CD4-positive, alpha-beta memory T cell (primary cell): Measurements from ENCODE around the gene EXPH5. TPM values are rescaled to one million over a fixed set of nuclear protein-coding genes. Genes with fewer than 3 reads are reported as not detected.

Source experiments
- CTCF ChIA-PET: fragments of 350-600 bp; sonication (Branson Sonifier 250); formaldehyde crosslinking; loops from one replicate; lab custom pipeline; 2021; ENCODE audit warnings: inconsistent platforms; ENCODE audit not compliant: partially characterized antibody; lab: Charles Lee
- POLR2A ChIA-PET: fragments of 350-600 bp; sonication (Branson Sonifier 250); formaldehyde crosslinking; loops from one replicate; lab custom pipeline; 2021; ENCODE audit not compliant: partially characterized antibody; lab: Charles Lee
- DNase-seq, 5 donors: peaks; one replicate each; pipeline versions ENCODE4 v3.0.0 to v3.0.0-alpha.2; 2020 to 2022; ENCODE audit warnings: mixed read lengths in 1 of 5
- H3K27ac ChIP-seq: one replicate; pipeline ENCODE4 v1.7.0; 2013; ENCODE audit warnings: low read depth, low read length
- H3K27me3 ChIP-seq: 2 replicates; pipeline ENCODE4 v1.7.0; 2013; ENCODE audit warnings: mild to moderate bottlenecking, low read length, moderate library complexity; ENCODE audit not compliant: insufficient read depth
- H3K36me3 ChIP-seq: 2 replicates; pipeline ENCODE4 v1.7.0; 2013; ENCODE audit warnings: mild to moderate bottlenecking, low read length, moderate library complexity; ENCODE audit not compliant: insufficient read depth
- H3K4me1 ChIP-seq: 2 replicates; pipeline ENCODE4 v1.7.0; 2013; ENCODE audit warnings: mild to moderate bottlenecking, low read length, moderate library complexity; ENCODE audit not compliant: insufficient read depth
- H3K4me3 ChIP-seq, 2 donors: one replicate each; pipeline ENCODE4 v1.7.0; 2013; ENCODE audit warnings: low read length in 2 of 2, mild to moderate bottlenecking in 1 of 2
- H3K9me3 ChIP-seq, 2 donors: one replicate each; pipeline ENCODE4 v1.7.0; 2013; ENCODE audit warnings: low read length in 2 of 2, control low read depth in 1 of 2; ENCODE audit not compliant: control insufficient read depth in 1 of 2
- H3K27ac Mint-ChIP-seq, 7 donors: one replicate each; pipeline ENCODE4 v1.8.0; 2020 to 2021; ENCODE audit warnings: mixed read lengths in 7 of 7, mild to moderate bottlenecking in 6 of 7, inconsistent platforms in 3 of 7, moderate library complexity in 3 of 7
- H3K27me3 Mint-ChIP-seq, 2 donors: one replicate each; pipeline ENCODE4 v1.8.0; 2020 to 2021; ENCODE audit warnings: mixed read lengths in 2 of 2
- H3K36me3 Mint-ChIP-seq, 2 donors: one replicate each; pipeline ENCODE4 v1.8.0; 2020 to 2021; ENCODE audit warnings: mixed read lengths in 2 of 2, inconsistent platforms in 1 of 2, mild to moderate bottlenecking in 1 of 2
- H3K4me1 Mint-ChIP-seq, 4 donors: one replicate each; pipeline ENCODE4 v1.8.0; 2020 to 2021; ENCODE audit warnings: mixed read lengths in 4 of 4, mild to moderate bottlenecking in 1 of 4
- H3K4me3 Mint-ChIP-seq, 8 donors: one replicate each; pipeline ENCODE4 v1.8.0; 2020 to 2021; ENCODE audit warnings: mixed read lengths in 8 of 8, mild to moderate bottlenecking in 7 of 8, moderate library complexity in 6 of 8, inconsistent platforms in 3 of 8
- H3K9me3 Mint-ChIP-seq, 8 donors: one replicate each; pipeline ENCODE4 v1.8.0; 2020 to 2021; ENCODE audit warnings: mixed read lengths in 8 of 8, mild to moderate bottlenecking in 5 of 8, inconsistent platforms in 3 of 8, moderate library complexity in 1 of 8
- intact Hi-C: fragments of 100-400 bp; cut with micrococcal nuclease; formaldehyde crosslinking; loops from one replicate; pipeline ENCODE4 v1.15.1; 2023
- polyA plus RNA-seq, 2 donors: library from polyadenylated mRNA; unstranded; fragments of 300-500 nt; fragmentation: Illumina TruSeq; gene quantifications; one replicate each; pipeline ENCODE4 v1.2.3, GENCODE V29; 2021
- total RNA-seq, 2 experiments: library from RNA; stranded (reverse); gene quantifications; one replicate each; pipeline ENCODE4 v1.2.3, GENCODE V29; 2021

Gene EXPH5
- total and polyA plus RNA-seq, 4 experiments from 2014 or later: 0.39 to 4.0 (median 1.8) TPM

DNA sequence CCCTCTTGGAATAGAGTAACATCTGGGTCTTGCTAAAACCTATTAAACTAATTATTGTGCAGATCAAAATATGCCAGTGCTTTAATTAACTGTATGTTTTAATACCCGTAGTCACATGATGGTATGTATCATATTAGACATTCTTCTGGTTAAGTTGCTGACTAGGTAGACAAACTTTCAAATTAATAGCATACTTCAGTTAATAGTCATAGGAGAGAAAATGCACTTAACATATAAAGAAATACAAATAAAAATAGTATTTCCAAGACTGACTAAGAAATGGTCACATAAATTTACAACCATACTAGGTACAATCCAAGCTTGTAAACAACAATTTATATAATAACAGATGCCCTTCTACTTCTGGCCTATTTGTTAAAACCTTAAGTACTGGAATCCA is 7.6 kb upstream of the EXPH5 start:
- Mint-ChIP-seq H3K27ac (no peak overlapping the region), H3K9me3 (peaks cover 0 to 2% (median 0%) of the 10 kb centered on the region in 8 donors), H3K36me3 (no peaks in the 10 kb centered on the region), H3K27me3 (peaks cover 8 to 9% of the 10 kb centered on the region in 2 donors), H3K4me3 (no peak overlapping the region), H3K4me1 (no peaks in the 10 kb centered on the region)
- Histone ChIP-seq H3K27me3 (no peaks in the 10 kb centered on the region), H3K36me3 (no peaks in the 10 kb centered on the region), H3K9me3 (no peaks in the 10 kb centered on the region), H3K4me1 (no peaks in the 10 kb centered on the region), H3K4me3 (no peak overlapping the region), H3K27ac (no peak overlapping the region)
- DNase-seq: no peak
- intact Hi-C loops: no loop called here
- CTCF ChIA-PET: no interaction called here
- POLR2A ChIA-PET: no interaction called here

DNA sequence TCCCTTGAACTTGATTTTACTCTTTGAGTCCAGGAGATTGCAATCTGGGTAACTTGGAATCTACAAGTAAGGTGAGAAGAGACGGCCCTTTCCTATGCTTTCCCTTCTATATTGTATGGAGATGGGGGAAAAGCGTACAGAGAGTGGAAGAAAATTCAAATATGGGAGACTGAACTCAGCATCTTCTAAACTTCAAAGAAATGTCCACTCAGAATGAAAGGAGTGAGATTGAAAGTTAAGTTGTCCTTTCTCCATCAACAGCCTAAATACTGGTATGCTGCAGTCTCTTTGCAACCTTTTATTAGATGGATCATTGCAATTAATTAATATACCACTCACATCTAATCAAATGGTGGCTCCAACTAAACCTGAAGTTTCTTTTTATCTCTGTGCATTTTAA is 6.4 kb upstream of the EXPH5 start:
- Mint-ChIP-seq H3K4me3 (no peak overlapping the region), H3K27ac (no peak overlapping the region), H3K9me3 (no peaks in the 10 kb centered on the region), H3K36me3 (no peaks in the 10 kb centered on the region), H3K27me3 (peaks cover 9 to 10% of the 10 kb centered on the region in 2 donors), H3K4me1 (no peaks in the 10 kb centered on the region)
- no peaks in the 10 kb centered on the region for H3K36me3 ChIP-seq
- no peak overlapping the region for H3K27ac ChIP-seq
- ChIA-PET CTCF (no interaction called here), POLR2A (no interaction called here)
- no peaks in the 10 kb centered on the region for H3K9me3 ChIP-seq
- no peak overlapping the region for H3K4me3 ChIP-seq
- H3K4me1 ChIP-seq: no peaks in the 10 kb centered on the region
- H3K27me3 ChIP-seq: no peaks in the 10 kb centered on the region
- intact Hi-C loops: no loop called here
- DNase-seq: no peak

DNA sequence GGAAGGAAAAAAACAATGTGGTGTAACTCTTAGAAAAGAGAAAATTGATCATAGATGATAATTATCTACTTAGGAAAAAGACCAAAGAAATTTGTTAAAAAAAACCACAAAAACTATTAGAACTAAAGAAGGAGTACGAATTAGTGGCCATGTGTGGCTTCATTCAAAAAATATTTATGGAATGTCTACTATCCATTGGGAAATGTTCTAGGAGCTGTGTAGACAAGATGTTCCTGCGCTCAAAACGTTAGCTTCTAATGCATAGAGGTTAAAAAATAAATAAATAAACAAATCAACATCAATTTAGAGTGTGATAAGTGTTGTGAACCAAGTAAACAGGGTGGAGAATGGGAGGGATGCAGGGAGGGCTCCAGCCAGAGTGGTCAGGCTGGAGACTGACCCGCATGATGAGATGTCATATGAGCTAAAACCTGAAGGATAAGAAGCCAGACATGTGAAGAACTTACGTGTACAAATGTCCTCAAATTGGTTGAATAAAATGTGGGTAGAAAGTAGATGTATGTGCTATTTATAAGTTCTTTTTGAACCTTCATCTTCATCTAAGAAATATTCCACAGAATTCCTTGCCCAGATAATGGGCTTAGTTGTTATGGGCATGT is 4.3 kb upstream of the EXPH5 start:
- Mint-ChIP-seq H3K27ac (no peak overlapping the region), H3K9me3 (peaks cover 0 to 1% (median 0%) of the 10 kb centered on the region in 8 donors), H3K4me3 (no peak overlapping the region), H3K4me1 (peaks cover 9 to 13% (median 10%) of the 10 kb centered on the region in 4 donors), H3K36me3 (peaks cover 0 to 3% of the 10 kb centered on the region in 2 donors), H3K27me3 (peaks cover 2 to 6% of the 10 kb centered on the region in 2 donors)
- CTCF ChIA-PET: interaction anchor here (1.2 to 1.4 kb wide), 2 partner anchors 9 kb away, joined by 3 to 4 read pairs; no protein-coding TSS in a partner anchor
- POLR2A ChIA-PET: no interaction called here
- no peaks in the 10 kb centered on the region for H3K9me3 ChIP-seq
- intact Hi-C loops: no loop called here
- no peak overlapping the region for H3K27ac ChIP-seq
- H3K4me3 ChIP-seq: no peak overlapping the region
- H3K4me1 ChIP-seq: peaks cover under 1% of the 10 kb centered on the region
- no peak for DNase-seq
- no peaks in the 10 kb centered on the region for H3K36me3 ChIP-seq
- no peaks in the 10 kb centered on the region for H3K27me3 ChIP-seq

GRCh38 chr11:108596701-108597100 is 3.1 kb upstream of the EXPH5 start:
- Mint-ChIP-seq H3K9me3 (peaks cover 0 to 1% (median 0%) of the 10 kb centered on the region in 8 donors), H3K27me3 (peaks cover 2% of the 10 kb centered on the region in 2 donors)

GRCh38 chr11:108593923-108594434 is 411 bp upstream of the EXPH5 start:
- Histone ChIP-seq H3K27me3 (peaks cover 6% of the 10 kb centered on the region), H3K36me3 (no peaks in the 10 kb centered on the region), H3K4me1 (peaks cover 9% of the 10 kb centered on the region), H3K9me3 (no peaks in the 10 kb centered on the region), H3K4me3 (peak overlapping the region in 1 of 2 donors; percentile 83), H3K27ac (no peak overlapping the region)
- peaks cover 17 to 23% (median 18%) of the 10 kb centered on the region in 4 donors for H3K4me1 Mint-ChIP-seq
- H3K36me3 Mint-ChIP-seq: peaks cover 0 to 3% of the 10 kb centered on the region in 2 donors
- CTCF ChIA-PET: interaction anchor here (0.7 kb wide), 1 partner anchor 601 kb away, joined by 3 read pairs; no protein-coding TSS in a partner anchor
- peak overlapping the region; percentile 95 to 100 (median 97) for H3K4me3 Mint-ChIP-seq
- no peak for DNase-seq
- peak overlapping the region in 6 of 7 donors; percentile 24 to 99 (median 94) for H3K27ac Mint-ChIP-seq
- H3K27me3 Mint-ChIP-seq: peaks cover 2 to 3% of the 10 kb centered on the region in 2 donors
- POLR2A ChIA-PET: interaction anchor here (1.0 to 1.3 kb wide), 2 partner anchors 127 to 357 kb away, joined by 4 to 6 read pairs; partner anchors contain the start of gene C11orf65
- intact Hi-C loops: loop anchor here (1.0 to 5.0 kb wide), 6 partner anchors 97 to 737 kb away; partner anchors contain the start of genes ACAT1, ATM, C11orf65 and CUL5
- peaks cover 0 to 1% (median 0%) of the 10 kb centered on the region in 8 donors for H3K9me3 Mint-ChIP-seq

More at GRCh38 chr11:108596701-108597100, 3.1 kb upstream of the EXPH5 start:
- no peak overlapping the region for H3K27ac ChIP-seq
- no peak overlapping the region for H3K4me3 ChIP-seq
- no peak overlapping the region for H3K27ac Mint-ChIP-seq
- H3K27me3 ChIP-seq: peaks cover 6% of the 10 kb centered on the region
- H3K36me3 Mint-ChIP-seq: peaks cover 0 to 3% of the 10 kb centered on the region in 2 donors
- no peaks in the 10 kb centered on the region for H3K9me3 ChIP-seq
- ChIA-PET CTCF (interaction anchor here (1.4 kb wide), 1 partner anchor 10 kb away, joined by 3 read pairs; no protein-coding TSS in a partner anchor), POLR2A (no interaction called here)
- H3K4me1 Mint-ChIP-seq: peaks cover 17 to 23% (median 18%) of the 10 kb centered on the region in 4 donors
- no peaks in the 10 kb centered on the region for H3K36me3 ChIP-seq
- no peak for DNase-seq
- H3K4me1 ChIP-seq: peaks cover 9% of the 10 kb centered on the region
- intact Hi-C loops: no loop called here
- no peak overlapping the region for H3K4me3 Mint-ChIP-seq

DNA sequence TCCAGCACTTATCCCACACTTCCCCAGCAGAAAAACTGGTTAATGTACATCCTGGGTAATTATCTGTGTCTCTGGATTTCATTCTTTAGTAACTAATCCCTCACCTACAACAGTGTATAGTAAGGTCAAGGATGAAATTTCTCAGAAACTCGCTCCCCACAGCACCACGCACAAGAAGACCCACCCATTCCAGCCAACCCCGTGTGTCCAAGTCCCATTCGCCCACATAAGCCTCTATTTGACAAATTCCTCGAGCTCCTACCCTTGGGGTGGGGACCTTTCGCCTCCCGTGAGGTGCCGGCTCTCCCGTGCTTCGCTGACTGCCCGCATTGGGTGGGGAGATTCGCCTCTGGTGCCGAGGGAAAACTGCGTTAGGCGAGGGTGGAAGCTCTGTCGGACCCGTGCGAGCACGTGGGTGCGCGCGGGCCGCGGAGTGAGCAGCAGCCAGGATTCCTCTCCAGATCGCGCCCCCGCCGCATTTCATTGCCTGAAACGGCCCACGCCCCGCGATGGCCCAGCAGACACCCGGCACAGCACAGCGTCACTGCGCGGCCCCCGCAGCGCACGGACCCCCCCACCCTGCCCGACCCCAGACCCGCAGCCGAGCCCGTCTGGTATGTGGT is 866 bp downstream of the EXPH5 start:
- H3K4me3 ChIP-seq: peak overlapping the region; percentile 67 to 83
- H3K27ac ChIP-seq: peak overlapping the region; percentile 45
- peaks cover 3% of the 10 kb centered on the region in 2 donors for H3K27me3 Mint-ChIP-seq
- H3K4me1 Mint-ChIP-seq: peaks cover 17 to 23% (median 18%) of the 10 kb centered on the region in 4 donors
- H3K4me1 ChIP-seq: peaks cover 9% of the 10 kb centered on the region
- H3K36me3 Mint-ChIP-seq: peaks cover 0 to 3% of the 10 kb centered on the region in 2 donors
- no peaks in the 10 kb centered on the region for H3K9me3 ChIP-seq
- H3K9me3 Mint-ChIP-seq: peaks cover 0 to 1% (median 0%) of the 10 kb centered on the region in 8 donors
- H3K27me3 ChIP-seq: peaks cover 6% of the 10 kb centered on the region
- H3K27ac Mint-ChIP-seq: peak overlapping the region; percentile 74 to 95 (median 87)
- ChIA-PET POLR2A (interaction anchor here (0.6 to 1.3 kb wide), 4 partner anchors 34 to 584 kb away, joined by 3 to 6 read pairs (median 3); partner anchors contain the start of genes C11orf65 and CUL5), CTCF (interaction anchor here (1.4 kb wide), 1 partner anchor 593 kb away, joined by 3 read pairs; no protein-coding TSS in a partner anchor)
- intact Hi-C loops: loop anchor here (1.0 to 5.0 kb wide), 6 partner anchors 95 to 735 kb away; partner anchors contain the start of genes ACAT1, ATM, C11orf65 and CUL5
- no peaks in the 10 kb centered on the region for H3K36me3 ChIP-seq
- peak; percentile 19 to 35 (median 32) for DNase-seq
- H3K4me3 Mint-ChIP-seq: peak overlapping the region; percentile 90 to 100 (median 97)
